WTC11 (cell line): ENCODE results near the gene SKAP1. TPM values are rescaled to one million over a fixed set of nuclear protein-coding genes. Genes with fewer than 3 reads are reported as not detected.
A peak's percentile ranks its signal among the peaks of the same experiment; 100 is the strongest.

Experiments used
- ATAC-seq: fragments of 200-7000 bp; cut with Tn5 transposase; 2 replicates; pipeline ENCODE4 v1.10.0; 2021; ENCODE audit warnings: mild to moderate bottlenecking, moderate library complexity
- CTCF ChIA-PET: fragments of 300-600 bp; sonication (Branson Sonifier 250); formaldehyde crosslinking; loops from one replicate; lab custom pipeline; 2021; ENCODE audit warnings: antibody characterized with exemption; lab: Charles Lee
- POLR2A ChIA-PET: fragments of 350-600 bp; sonication (Branson Sonifier 250); formaldehyde crosslinking; loops from one replicate; lab custom pipeline; 2021; ENCODE audit warnings: antibody characterized with exemption; lab: Charles Lee
- DNase-seq: peaks from one replicate; pipeline ENCODE4 v3.0.0; 2021; ENCODE audit warnings: low spot score
- H3K27ac Mint-ChIP-seq: 2 replicates; pipeline ENCODE4 v1.8.0; 2021; ENCODE audit warnings: mixed read lengths
- H3K27me3 Mint-ChIP-seq: 2 replicates; pipeline ENCODE4 v1.8.0; 2021; ENCODE audit warnings: low read depth, mild to moderate bottlenecking, moderate library complexity, mixed read lengths
- H3K36me3 Mint-ChIP-seq: 2 replicates; pipeline ENCODE4 v1.8.0; 2021; ENCODE audit warnings: mixed read lengths
- H3K4me1 Mint-ChIP-seq: 2 replicates; pipeline ENCODE4 v1.8.0; 2022; ENCODE audit warnings: mixed read lengths
- H3K4me3 Mint-ChIP-seq: 2 replicates; pipeline ENCODE4 v1.8.0; 2021; ENCODE audit warnings: mild to moderate bottlenecking, moderate library complexity, mixed read lengths
- H3K9me3 Mint-ChIP-seq: 2 replicates; pipeline ENCODE4 v1.8.0; 2021; ENCODE audit warnings: mixed read lengths
- E2F5 ChIP-seq: sonication (generic); formaldehyde crosslinking; IDR thresholded peaks from 2 replicates; pipeline ENCODE4 v1.8.1; 2022; ENCODE audit warnings: mild to moderate bottlenecking, moderate library complexity, missing genetic modification reagents
- ELF4 ChIP-seq: sonication (generic); formaldehyde crosslinking; IDR thresholded peaks from 2 replicates; pipeline ENCODE4 v1.8.1; 2022; ENCODE audit warnings: low read depth, mild to moderate bottlenecking, moderate library complexity, missing genetic modification reagents
- ETV6 ChIP-seq: sonication (generic); formaldehyde crosslinking; IDR thresholded peaks from 2 replicates; pipeline ENCODE4 v1.8.1; 2022; ENCODE audit warnings: mild to moderate bottlenecking, missing genetic modification reagents
- FOXK1 ChIP-seq: sonication (generic); formaldehyde crosslinking; IDR thresholded peaks from 2 replicates; pipeline ENCODE4 v1.8.0; 2022; ENCODE audit warnings: mild to moderate bottlenecking, moderate library complexity, missing genetic modification reagents
- GRHL2 ChIP-seq: fragments of 250-450 bp; sonication (Bioruptor Pico); IDR thresholded peaks from 2 replicates; pipeline ENCODE4 v1.8.0; 2022; ENCODE audit warnings: mild to moderate bottlenecking, moderate library complexity; ENCODE audit not compliant: insufficient replicate concordance, severe bottlenecking
- HMGA2 ChIP-seq: fragments of 250-450 bp; sonication (Bioruptor Pico); IDR thresholded peaks from 2 replicates; pipeline ENCODE4 v1.4.0; 2021; ENCODE audit warnings: mild to moderate bottlenecking, moderate library complexity
- MYBL2 ChIP-seq: sonication (generic); formaldehyde crosslinking; IDR thresholded peaks from 2 replicates; pipeline ENCODE4 v1.8.1; 2023; ENCODE audit warnings: mild to moderate bottlenecking, moderate library complexity, missing genetic modification reagents
- NFATC4 ChIP-seq: fragments of 250-450 bp; sonication (Bioruptor Pico); IDR thresholded peaks from 2 replicates; pipeline ENCODE4 v1.9.0; 2021; ENCODE audit warnings: mild to moderate bottlenecking
- NFE2L1 ChIP-seq: sonication (generic); formaldehyde crosslinking; IDR thresholded peaks from 2 replicates; pipeline ENCODE4 v1.8.1; 2023; ENCODE audit warnings: missing genetic modification reagents
- NR1H2 ChIP-seq: sonication (generic); formaldehyde crosslinking; IDR thresholded peaks from 2 replicates; pipeline ENCODE4 v1.9.0; 2021; ENCODE audit warnings: mild to moderate bottlenecking, moderate library complexity, missing genetic modification reagents
- NR3C1 ChIP-seq: sonication (generic); formaldehyde crosslinking; conservative IDR thresholded peaks from 2 replicates; pipeline ENCODE4 v1.8.1; 2023; ENCODE audit warnings: low read depth, mild to moderate bottlenecking, missing genetic modification reagents
- RORB ChIP-seq: fragments of 250-450 bp; sonication (Bioruptor Pico); IDR thresholded peaks from 2 replicates; pipeline ENCODE4 v1.9.0; 2021; ENCODE audit warnings: mild to moderate bottlenecking
- USF2 ChIP-seq: sonication (generic); formaldehyde crosslinking; IDR thresholded peaks from 2 replicates; pipeline ENCODE4 v1.8.1; 2023; ENCODE audit warnings: mild to moderate bottlenecking, missing genetic modification reagents, moderate library complexity
- ZNF281 ChIP-seq: sonication (generic); formaldehyde crosslinking; IDR thresholded peaks from 2 replicates; pipeline ENCODE4 v1.8.0; 2023; ENCODE audit warnings: mild to moderate bottlenecking, missing genetic modification reagents
- ZNF423 ChIP-seq: fragments of 250-450 bp; sonication (Bioruptor Pico); IDR thresholded peaks from 2 replicates; pipeline ENCODE4 v2.1.2; 2022; ENCODE audit warnings: mild to moderate bottlenecking, moderate library complexity
- ZNF512 ChIP-seq: sonication (generic); formaldehyde crosslinking; IDR thresholded peaks from 2 replicates; pipeline ENCODE4 v1.8.1; 2022; ENCODE audit warnings: missing genetic modification reagents, borderline replicate concordance
- total RNA-seq: library from RNA; stranded (reverse); gene quantifications from 3 replicates; pipeline ENCODE4 v1.2.3, GENCODE V29; 2021
- TF ChIP-seq, protein P1 (sequence below): sonication (generic); formaldehyde crosslinking; IDR thresholded peaks from 2 replicates; pipeline ENCODE4 v1.8.1; 2022; ENCODE audit warnings: low read depth, mild to moderate bottlenecking, moderate library complexity, missing genetic modification reagents, borderline replicate concordance
- TF ChIP-seq, protein P2 (sequence below): sonication (generic); formaldehyde crosslinking; IDR thresholded peaks from 2 replicates; pipeline ENCODE4 v1.8.1; 2023; ENCODE audit warnings: mild to moderate bottlenecking, missing genetic modification reagents, moderate library complexity

Gene SKAP1
- total RNA-seq, 1 experiment from 2014 or later = not detected

- peaks cover 17% of the 10 kb centered on the region for H3K27me3 Mint-ChIP-seq
- no peaks in the 10 kb centered on the region for H3K9me3 Mint-ChIP-seq
- no peak overlapping the region for H3K4me3 Mint-ChIP-seq
- ChIA-PET POLR2A (no interaction called here), CTCF (interaction anchor here (1.0 to 1.1 kb wide), 2 partner anchors 72 to 184 kb away, joined by 3 read pairs; no protein-coding TSS in a partner anchor)
- ATAC-seq (no peak), DNase-seq (no peak)
- no peak overlapping the region for H3K27ac Mint-ChIP-seq
- peak; percentile 91 for TF ChIP-seq HMGA2 (CRISPR knock-in tag)
- no peak for TF ChIP-seq ELF4
- H3K36me3 Mint-ChIP-seq = no peaks in the 10 kb centered on the region
- no peaks in the 10 kb centered on the region for H3K4me1 Mint-ChIP-seq
Observed at GRCh38 chr17:48443712-48444111, 13.7 kb upstream of the SKAP1 start.

DNA sequence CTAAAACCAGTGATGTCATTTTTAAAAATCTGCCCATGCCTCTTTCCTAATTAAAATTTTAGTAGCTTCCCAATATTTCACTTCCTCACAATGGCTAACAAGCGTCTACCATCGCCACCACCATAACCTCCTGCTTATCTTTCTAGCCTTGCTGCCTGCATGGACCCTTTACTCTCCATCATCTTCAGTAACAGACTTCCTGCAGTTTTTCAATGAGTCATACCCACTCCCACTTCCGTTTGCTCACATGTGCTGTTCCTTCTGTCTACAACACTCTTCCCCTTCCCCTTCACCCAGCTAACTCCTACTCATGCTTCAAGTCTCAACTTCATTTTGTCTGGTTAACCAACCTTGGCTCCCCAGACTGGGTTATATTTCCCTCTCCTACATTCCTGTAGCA is 12.8 kb upstream of the SKAP1 start:
- no peak overlapping the region for H3K4me3 Mint-ChIP-seq
- TF ChIP-seq MYBL2 (CRISPR knock-in tag) (no peak), FOXK1 (CRISPR knock-in tag) (no peak), GRHL2 (CRISPR knock-in tag) (no peak), ZNF512 (CRISPR knock-in tag) (no peak), NR3C1 (CRISPR knock-in tag) (no peak), RORB (CRISPR knock-in tag) (no peak), USF2 (no peak), NR1H2 (no peak)
- TF ChIP-seq, protein P1, sequence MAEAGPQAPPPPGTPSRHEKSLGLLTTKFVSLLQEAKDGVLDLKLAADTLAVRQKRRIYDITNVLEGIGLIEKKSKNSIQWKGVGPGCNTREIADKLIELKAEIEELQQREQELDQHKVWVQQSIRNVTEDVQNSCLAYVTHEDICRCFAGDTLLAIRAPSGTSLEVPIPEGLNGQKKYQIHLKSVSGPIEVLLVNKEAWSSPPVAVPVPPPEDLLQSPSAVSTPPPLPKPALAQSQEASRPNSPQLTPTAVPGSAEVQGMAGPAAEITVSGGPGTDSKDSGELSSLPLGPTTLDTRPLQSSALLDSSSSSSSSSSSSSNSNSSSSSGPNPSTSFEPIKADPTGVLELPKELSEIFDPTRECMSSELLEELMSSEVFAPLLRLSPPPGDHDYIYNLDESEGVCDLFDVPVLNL (CRISPR knock-in tag) = no peak
- TF ChIP-seq, protein P2, sequence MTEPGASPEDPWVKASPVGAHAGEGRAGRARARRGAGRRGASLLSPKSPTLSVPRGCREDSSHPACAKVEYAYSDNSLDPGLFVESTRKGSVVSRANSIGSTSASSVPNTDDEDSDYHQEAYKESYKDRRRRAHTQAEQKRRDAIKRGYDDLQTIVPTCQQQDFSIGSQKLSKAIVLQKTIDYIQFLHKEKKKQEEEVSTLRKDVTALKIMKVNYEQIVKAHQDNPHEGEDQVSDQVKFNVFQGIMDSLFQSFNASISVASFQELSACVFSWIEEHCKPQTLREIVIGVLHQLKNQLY (CRISPR knock-in tag) = no peak
- TF ChIP-seq, all 79 proteins: peak for 0
- H3K36me3 Mint-ChIP-seq = no peaks in the 10 kb centered on the region
- no peaks in the 10 kb centered on the region for H3K4me1 Mint-ChIP-seq
- no peaks in the 10 kb centered on the region for H3K9me3 Mint-ChIP-seq
- CTCF ChIA-PET = no interaction called here
- ATAC-seq (no peak), DNase-seq (no peak)
- POLR2A ChIA-PET = no interaction called here
- peaks cover 17% of the 10 kb centered on the region for H3K27me3 Mint-ChIP-seq
- no peak overlapping the region for H3K27ac Mint-ChIP-seq

GRCh38 chr17:48441862-48442261 is 11.8 kb upstream of the SKAP1 start:
- POLR2A ChIA-PET = no interaction called here
- no peaks in the 10 kb centered on the region for H3K4me1 Mint-ChIP-seq
- no peaks in the 10 kb centered on the region for H3K36me3 Mint-ChIP-seq
- H3K27ac Mint-ChIP-seq = no peak overlapping the region
- no peak overlapping the region for H3K4me3 Mint-ChIP-seq
- H3K27me3 Mint-ChIP-seq = peaks cover 22% of the 10 kb centered on the region
- CTCF ChIA-PET = interaction anchor here (1.1 kb wide), 1 partner anchor 16 kb away, joined by 3 read pairs; no protein-coding TSS in a partner anchor
- no peaks in the 10 kb centered on the region for H3K9me3 Mint-ChIP-seq
- DNase-seq = no peak
- ATAC-seq = no peak
- TF ChIP-seq GRHL2 (CRISPR knock-in tag) (no peak), NFATC4 (CRISPR knock-in tag) (no peak), ZNF281 (no peak), ETV6 (CRISPR knock-in tag) (no peak), ZNF423 (CRISPR knock-in tag) (no peak), USF2 (no peak), NFE2L1 (no peak), E2F5 (CRISPR knock-in tag) (no peak)
